Activated CD4-positive, alpha-beta T cell treated with anti-CD3 and anti-CD28 coated beads for 4 hours (primary cell): Measurements from ENCODE around the gene WDR19.

Source experiments
- DNase-seq, 2 donors: peaks; one replicate each; pipeline ENCODE4 v3.0.0-alpha.2; 2020

WDR19 gene

DNA sequence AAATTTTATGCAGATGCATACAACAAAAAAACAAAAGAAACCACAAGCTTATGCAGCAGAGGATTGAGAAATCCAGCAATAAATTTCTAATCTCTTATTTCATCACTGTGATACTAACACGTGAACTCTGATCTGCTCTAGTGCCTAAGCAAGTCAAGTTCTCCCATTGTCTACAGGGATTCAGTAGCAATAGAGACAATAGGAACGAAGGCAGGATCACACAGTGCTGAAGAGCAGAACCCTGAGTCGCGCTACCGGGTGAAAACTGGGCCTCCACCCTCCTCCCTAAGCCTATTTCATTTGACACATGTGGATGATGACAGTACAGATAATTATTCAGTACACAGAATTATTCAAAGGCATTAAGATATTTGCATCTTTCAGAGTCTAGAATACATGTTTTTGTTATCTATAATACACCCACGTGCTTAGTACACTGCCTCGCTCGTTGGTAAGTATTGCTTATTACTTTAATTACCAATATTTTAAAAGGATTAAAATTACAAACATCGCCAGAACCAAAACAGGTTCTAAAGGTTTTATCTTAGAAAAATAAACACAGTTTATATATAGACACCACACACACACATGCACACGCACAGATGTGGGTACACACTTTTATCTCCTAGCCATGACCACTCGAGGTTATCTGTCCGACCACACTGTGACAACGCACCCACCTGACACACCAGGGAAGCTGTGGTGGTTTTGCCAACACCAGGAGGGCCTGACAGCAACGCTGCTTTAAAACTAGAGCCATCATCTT is 123.8 kb downstream of the WDR19 start:
- DNase-seq, result no peak

DNA sequence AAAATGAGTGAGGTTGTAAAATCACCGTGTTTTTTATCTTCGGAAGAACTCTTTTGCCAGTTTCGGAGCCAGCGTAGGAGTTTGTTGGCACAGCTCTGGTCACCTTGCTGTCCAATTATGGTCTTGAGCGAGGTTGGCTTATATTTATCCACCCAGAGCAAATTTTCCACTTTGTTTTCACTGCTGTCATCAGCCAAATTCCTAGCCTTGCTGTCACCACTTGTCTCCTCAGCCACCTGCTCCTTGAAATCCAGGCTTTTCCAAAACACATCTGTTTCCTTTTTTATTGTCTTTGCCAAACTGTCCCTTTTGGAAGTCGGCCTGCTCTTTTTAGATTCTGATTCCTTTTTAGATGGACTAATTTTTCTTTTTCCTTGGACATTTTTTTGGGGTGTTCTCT is 126.3 kb downstream of the WDR19 start:
- no peak for DNase-seq

DNA sequence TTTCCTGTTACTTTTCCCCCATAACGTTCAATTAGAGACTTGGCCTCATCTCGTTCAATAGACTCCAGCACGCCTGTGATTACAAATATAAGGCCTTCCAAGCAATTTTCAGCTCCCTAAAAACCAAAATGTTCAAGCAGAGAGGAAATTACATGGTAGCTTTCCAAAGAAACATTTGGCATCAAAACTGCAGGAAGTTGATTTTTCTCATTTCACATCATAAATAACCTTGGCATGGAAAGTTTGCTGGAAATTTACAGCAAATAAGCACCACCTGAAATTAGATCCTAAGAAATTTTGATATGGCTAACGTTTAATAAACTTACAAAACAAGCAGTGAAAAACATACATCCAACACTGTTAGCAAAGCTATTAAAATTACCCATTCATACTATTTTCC is 130.5 kb downstream of the WDR19 start:
- DNase-seq, result no peak

DNA sequence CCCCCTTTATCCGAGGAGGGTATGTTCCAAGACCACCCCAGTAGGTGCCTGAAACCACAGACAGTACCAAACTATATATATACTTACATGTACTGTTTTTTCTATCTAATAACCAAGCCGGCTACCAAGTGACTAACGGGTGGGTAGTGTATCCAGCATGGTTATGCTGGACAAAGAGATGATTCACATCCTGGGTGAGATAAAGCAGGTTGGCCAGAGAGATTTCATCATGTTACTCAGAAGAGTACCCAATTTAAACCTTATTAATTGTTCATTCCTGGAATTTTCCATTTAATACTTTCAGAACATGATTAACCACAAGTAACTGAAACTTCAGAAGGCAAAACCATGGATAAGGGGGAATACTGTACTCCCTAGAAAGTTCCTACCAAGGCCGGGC is 137.3 kb downstream of the WDR19 start:
- DNase-seq, result no peak

DNA sequence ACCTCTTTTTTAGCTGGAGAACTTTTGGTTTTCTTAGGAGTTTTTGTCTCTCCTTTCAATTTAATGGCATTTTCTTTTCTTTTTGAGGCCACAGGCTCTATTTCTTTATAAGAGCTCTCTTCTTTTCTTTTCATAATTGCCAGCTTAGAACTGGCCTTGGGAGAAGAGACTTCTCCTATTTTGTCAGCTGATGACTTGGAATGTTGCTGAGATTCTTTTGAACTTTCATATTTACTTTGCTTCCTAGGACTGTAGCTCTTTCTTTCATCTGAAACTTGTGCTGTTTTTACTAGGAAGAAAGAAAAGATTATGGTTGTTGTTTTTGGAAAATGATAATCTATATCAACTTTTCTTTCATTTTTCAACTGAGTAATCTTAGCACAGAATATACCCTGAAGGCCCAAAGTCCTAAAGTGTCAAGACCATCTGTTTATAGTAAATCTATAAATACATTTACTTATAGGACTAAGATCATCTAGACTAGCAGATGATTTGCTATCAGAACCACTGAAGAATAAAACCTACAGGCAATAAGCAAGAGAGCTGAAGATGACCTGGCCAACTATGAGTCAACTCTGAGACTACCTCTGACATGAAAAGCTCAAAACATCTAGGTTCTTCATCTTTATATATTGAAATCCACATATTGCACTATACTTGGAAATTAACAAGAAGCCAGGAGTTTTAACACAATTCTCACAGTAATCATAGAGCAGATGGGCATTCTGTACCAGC is 138.2 kb downstream of the WDR19 start:
- DNase-seq, result no peak

DNA sequence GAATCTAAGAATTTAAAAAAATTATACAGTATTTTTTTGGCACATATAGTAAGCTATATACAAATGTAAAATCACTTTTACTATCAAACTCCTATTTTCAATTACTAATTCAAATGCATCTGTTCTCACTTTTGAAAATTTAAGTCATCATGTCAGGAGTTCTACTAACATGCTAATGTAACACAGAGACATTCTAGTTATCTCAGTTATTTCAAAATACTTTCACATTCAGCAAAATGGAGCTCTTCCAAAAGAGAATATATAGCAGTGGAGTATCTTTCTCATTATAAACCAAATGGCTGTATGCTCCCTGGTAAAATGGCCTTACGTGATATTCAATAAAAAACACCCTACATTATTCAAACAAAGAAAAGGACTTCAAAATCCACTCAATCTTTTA is 141.5 kb downstream of the WDR19 start:
- DNase-seq, result no peak

DNA sequence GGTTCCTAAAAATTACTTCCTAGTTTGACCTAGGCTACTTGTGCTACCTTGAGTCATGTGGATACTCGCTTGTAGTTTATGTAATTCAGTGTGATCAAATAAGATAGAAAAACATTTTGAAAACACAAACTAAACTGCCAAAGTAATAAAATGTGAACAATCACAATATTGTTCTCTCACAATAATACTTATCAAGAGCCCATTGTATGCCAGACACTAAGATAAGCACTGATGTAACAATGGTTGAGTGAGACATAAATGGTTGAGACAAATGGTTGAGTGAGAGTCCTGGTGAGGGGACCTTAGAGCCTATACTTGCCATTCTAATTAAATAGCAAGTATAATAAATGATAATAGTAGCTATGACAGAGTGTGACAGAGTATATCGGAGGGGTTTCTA is 142.1 kb downstream of the WDR19 start:
- DNase-seq, result no peak

DNA sequence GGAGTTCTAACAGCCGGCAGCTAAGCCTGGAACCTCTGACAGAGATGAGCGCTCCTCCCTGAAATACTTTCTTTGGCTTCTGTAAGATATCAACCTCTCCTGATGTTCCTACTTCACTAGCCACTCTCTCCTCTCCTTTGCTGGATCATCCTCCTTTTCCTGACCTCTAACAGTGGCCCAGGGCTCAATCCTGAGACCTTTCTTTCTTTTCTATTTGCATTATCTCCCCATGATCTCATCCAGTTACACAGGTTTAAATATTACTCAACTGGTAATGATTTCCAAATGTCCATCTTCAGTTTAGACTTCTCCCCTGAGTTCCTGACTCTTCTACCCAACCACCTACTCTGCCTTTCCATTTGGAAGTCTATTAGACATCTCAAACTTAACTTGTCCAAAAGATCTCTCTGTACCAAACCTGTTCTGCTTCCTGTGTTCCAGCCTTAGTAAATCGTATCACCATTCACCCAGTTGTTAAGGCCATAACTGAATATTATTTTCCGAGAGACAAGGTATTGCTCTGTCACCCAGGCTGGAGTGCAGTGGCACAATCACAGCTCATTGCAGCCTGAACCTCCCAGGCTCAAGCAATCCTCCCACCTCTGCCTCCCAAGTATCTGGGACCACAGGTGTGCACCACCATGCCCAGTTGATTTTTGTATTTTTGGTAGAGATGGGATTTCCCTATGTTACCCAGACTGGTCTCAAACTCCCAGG is 142.7 kb downstream of the WDR19 start:
- DNase-seq, result no peak

DNA sequence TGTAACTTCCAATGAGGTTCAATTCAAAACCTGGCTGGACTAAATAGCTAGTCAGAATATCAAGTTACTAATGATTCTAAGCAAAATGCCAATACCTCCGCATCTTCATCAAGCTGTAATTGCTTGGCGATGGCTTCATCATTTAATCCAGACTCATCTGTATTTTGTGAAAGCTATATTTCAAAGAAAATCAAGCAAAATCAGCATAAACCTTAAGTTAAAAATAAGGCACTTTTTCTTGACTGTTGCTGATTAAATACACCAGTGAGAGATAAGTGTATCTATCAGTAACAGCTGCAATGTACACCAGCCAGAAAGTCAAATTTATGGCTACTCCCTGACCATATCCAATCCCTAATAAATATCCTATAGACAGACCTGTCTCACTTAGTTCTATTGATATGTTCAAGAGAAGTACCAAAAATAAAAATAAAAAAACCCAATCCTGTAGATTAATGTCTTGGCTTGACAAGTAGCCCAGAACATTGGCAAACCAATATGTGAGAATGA is 144.2 kb downstream of the WDR19 start:
- no peak for DNase-seq

DNA sequence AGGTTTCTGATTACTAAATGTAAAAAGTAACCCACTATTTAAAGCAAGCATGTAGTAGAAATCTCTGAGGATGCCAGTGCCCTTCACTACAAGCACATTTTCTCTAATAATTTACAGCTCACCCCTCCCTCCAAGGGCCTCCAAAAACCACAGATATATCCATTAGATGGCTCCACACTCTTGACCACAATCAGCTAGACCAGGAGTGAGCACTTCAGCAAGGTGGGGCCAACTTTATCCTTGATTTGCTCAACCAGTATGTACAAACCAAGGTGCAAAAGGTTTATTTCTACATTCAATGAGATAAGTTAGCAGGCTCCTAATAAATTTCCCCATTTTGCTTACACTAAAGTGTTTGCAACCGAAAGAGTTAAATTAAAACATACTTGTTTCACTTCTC is 148.0 kb downstream of the WDR19 start:
- no peak for DNase-seq

DNA sequence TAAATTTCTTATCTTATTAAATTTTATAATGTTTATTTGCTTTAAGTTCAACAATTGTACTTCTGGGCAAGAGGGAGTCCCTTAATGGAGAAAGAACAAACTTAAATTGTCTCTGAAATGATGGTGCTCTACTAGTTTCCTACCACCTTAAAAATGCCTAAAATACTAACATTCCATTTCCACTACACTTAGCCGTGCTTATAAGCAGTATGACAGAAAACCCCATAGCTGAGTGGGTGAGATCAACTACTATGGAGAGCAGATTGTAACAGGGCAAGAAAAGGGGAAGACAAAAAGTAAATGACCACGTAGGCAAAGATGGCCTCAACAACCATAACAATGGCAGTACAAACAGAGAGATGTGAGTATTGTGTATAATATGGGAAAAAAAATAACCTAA is 148.9 kb downstream of the WDR19 start:
- DNase-seq, result no peak
